ENCODE measurements around the gene ITM2C.

Gene ITM2C

DNA sequence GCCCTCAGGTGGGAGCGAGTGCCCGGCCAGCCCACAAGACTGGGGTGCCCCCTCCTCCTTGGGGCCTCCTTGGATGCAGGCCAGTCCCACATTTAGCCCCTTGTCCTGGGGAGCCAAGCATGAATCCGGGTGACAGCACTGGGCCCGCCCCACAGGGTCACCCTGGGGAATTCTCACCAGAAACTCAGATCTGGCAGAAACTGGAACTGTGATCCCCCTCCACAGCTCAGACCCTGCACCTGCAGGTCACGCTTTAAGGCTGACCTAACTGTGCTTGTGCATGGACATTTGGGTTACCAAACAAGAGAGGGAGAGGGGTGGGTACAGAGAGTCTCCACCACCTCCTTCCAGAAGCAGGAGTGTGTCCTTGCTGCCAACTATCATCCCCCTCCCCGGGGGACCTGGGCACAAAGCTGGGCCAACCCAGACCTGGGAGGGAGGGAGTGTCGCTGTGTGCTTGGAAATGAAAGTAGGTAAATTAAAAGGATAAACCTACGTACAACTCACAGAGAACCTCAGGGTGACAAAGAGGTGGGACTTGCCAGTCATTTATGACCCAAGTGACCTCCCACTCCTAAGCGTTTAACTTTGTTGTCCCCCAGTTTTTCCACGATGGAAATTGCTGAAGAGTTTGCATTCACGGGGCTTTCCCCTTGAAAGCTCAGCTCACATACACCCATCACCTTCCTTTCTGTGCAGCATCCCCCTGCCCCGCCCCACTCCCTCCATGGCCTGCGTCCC lies 9.1 kb downstream of the ITM2C start:
- TF ChIP-seq, protein P1, sequence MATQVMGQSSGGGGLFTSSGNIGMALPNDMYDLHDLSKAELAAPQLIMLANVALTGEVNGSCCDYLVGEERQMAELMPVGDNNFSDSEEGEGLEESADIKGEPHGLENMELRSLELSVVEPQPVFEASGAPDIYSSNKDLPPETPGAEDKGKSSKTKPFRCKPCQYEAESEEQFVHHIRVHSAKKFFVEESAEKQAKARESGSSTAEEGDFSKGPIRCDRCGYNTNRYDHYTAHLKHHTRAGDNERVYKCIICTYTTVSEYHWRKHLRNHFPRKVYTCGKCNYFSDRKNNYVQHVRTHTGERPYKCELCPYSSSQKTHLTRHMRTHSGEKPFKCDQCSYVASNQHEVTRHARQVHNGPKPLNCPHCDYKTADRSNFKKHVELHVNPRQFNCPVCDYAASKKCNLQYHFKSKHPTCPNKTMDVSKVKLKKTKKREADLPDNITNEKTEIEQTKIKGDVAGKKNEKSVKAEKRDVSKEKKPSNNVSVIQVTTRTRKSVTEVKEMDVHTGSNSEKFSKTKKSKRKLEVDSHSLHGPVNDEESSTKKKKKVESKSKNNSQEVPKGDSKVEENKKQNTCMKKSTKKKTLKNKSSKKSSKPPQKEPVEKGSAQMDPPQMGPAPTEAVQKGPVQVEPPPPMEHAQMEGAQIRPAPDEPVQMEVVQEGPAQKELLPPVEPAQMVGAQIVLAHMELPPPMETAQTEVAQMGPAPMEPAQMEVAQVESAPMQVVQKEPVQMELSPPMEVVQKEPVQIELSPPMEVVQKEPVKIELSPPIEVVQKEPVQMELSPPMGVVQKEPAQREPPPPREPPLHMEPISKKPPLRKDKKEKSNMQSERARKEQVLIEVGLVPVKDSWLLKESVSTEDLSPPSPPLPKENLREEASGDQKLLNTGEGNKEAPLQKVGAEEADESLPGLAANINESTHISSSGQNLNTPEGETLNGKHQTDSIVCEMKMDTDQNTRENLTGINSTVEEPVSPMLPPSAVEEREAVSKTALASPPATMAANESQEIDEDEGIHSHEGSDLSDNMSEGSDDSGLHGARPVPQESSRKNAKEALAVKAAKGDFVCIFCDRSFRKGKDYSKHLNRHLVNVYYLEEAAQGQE (IDR thresholded peaks at IDR 0.05; ENCODE audit: low read depth): no peak
- TF ChIP-seq YY1 (IDR thresholded peaks at IDR 0.05; ENCODE audit: low read depth): no peak
- TF ChIP-seq ZBTB7A (IDR thresholded peaks at IDR 0.05; ENCODE audit: low read depth): no peak
- TF ChIP-seq NFIC (IDR thresholded peaks at IDR 0.05): no peak
- TF ChIP-seq EP300 (IDR thresholded peaks at IDR 0.05; ENCODE audit: borderline replicate concordance): no peak
- TF ChIP-seq TEAD4 (IDR thresholded peaks at IDR 0.05): no peak
- TF ChIP-seq, protein P2, sequence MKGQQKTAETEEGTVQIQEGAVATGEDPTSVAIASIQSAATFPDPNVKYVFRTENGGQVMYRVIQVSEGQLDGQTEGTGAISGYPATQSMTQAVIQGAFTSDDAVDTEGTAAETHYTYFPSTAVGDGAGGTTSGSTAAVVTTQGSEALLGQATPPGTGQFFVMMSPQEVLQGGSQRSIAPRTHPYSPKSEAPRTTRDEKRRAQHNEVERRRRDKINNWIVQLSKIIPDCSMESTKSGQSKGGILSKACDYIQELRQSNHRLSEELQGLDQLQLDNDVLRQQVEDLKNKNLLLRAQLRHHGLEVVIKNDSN (IDR thresholded peaks at IDR 0.05): no peak
- TF ChIP-seq FOXM1 (IDR thresholded peaks at IDR 0.05; ENCODE audit: borderline replicate concordance, low read depth): no peak
- TF ChIP-seq CREB1 (IDR thresholded peaks at IDR 0.05; ENCODE audit: low read depth): no peak
- no peak for TF ChIP-seq TAF1 (IDR thresholded peaks at IDR 0.05; ENCODE audit: low read depth)
- TF ChIP-seq, protein P3, sequence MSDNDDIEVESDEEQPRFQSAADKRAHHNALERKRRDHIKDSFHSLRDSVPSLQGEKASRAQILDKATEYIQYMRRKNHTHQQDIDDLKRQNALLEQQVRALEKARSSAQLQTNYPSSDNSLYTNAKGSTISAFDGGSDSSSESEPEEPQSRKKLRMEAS (IDR thresholded peaks at IDR 0.05): no peak
- TF ChIP-seq RAD21 (IDR thresholded peaks at IDR 0.05; ENCODE audit: low read depth): no peak
- no peak for TF ChIP-seq TCF12 (IDR thresholded peaks at IDR 0.05; ENCODE audit: low read depth)
- no peak for TF ChIP-seq CEBPB (IDR thresholded peaks at IDR 0.05)
- no peak for TF ChIP-seq EGR1 (IDR thresholded peaks at IDR 0.05)

DNA sequence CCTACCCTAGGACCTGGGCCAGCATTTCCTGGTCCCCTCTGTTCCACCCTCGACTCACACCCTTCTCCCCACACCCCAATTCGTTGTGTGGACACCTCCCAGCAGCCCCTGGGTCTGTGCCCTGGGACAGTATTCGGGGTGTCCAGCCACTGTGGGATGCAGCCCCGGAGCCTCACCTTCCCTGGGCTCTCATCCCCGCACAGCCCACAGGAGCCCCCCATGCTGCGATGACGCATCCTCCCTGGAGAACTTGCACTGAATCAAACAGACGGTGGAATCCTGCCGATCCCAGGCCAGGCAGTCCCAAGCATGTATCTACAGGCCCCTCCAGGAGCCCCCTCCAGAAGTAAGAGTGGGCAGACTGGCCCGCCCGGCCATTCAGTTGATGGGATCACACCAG lies 9.7 kb downstream of the ITM2C start:
- TF ChIP-seq, protein P3 (IDR thresholded peaks at IDR 0.05): no peak
- TF ChIP-seq RAD21 (IDR thresholded peaks at IDR 0.05; ENCODE audit: low read depth) (no peak), EGR1 (IDR thresholded peaks at IDR 0.05) (no peak), YY1 (IDR thresholded peaks at IDR 0.05; ENCODE audit: low read depth) (no peak), CEBPB (IDR thresholded peaks at IDR 0.05) (no peak), NFIC (IDR thresholded peaks at IDR 0.05) (no peak), EP300 (IDR thresholded peaks at IDR 0.05; ENCODE audit: borderline replicate concordance) (no peak), ZBTB7A (IDR thresholded peaks at IDR 0.05; ENCODE audit: low read depth) (no peak)
- TF ChIP-seq, protein P1 (IDR thresholded peaks at IDR 0.05; ENCODE audit: low read depth): no peak

GRCh38 chr2:230874876-230875275 lies 10.1 kb downstream of the ITM2C start:
- TF ChIP-seq NFIC (IDR thresholded peaks at IDR 0.05) (no peak), RAD21 (IDR thresholded peaks at IDR 0.05; ENCODE audit: low read depth) (no peak), TAF1 (IDR thresholded peaks at IDR 0.05; ENCODE audit: low read depth) (no peak), ZBTB7A (IDR thresholded peaks at IDR 0.05; ENCODE audit: low read depth) (no peak), TEAD4 (IDR thresholded peaks at IDR 0.05) (no peak), EP300 (IDR thresholded peaks at IDR 0.05; ENCODE audit: borderline replicate concordance) (no peak), EGR1 (IDR thresholded peaks at IDR 0.05) (no peak), TCF12 (IDR thresholded peaks at IDR 0.05; ENCODE audit: low read depth) (no peak), YY1 (IDR thresholded peaks at IDR 0.05; ENCODE audit: low read depth) (no peak), CREB1 (IDR thresholded peaks at IDR 0.05; ENCODE audit: low read depth) (no peak), CEBPB (IDR thresholded peaks at IDR 0.05) (no peak), FOXM1 (IDR thresholded peaks at IDR 0.05; ENCODE audit: borderline replicate concordance, low read depth) (no peak)
- TF ChIP-seq, protein P3 (IDR thresholded peaks at IDR 0.05): no peak
- TF ChIP-seq, protein P1 (IDR thresholded peaks at IDR 0.05; ENCODE audit: low read depth): no peak
- TF ChIP-seq, protein P2 (IDR thresholded peaks at IDR 0.05): no peak

Data from Ishikawa (cell line).